Measurements from ENCODE around the gene PPP1R3F.

The PPP1R3F gene

GRCh38 chrX:49249071-49249470 is 20.5 kb upstream of the PPP1R3F start:
- H3K4me1 ChIP-seq (ENCODE audit: insufficient read depth, low read length), result no peaks in the 10 kb centered on the region
- H3K79me2 ChIP-seq (ENCODE audit: insufficient read depth, low read length), result no peaks in the 10 kb centered on the region
- DNase-seq, result no peak
- ATAC-seq (ENCODE audit: insufficient read depth, low read depth), result no peak
- no peak overlapping the region for H3K9ac ChIP-seq (ENCODE audit: low read depth, low read length)
- H2AFZ ChIP-seq (ENCODE audit: low read depth, low read length), result no peak overlapping the region
- no peaks in the 10 kb centered on the region for H4K20me1 ChIP-seq (ENCODE audit: insufficient read depth, low read length)
- no peak overlapping the region for H3K4me3 ChIP-seq (ENCODE audit: low read depth in 1 of 2, low read length in 2 of 2)
- H3K36me3 ChIP-seq (ENCODE audit: insufficient read depth, low read length), result peaks cover 24% of the 10 kb centered on the region
- no peak overlapping the region for H3K27ac ChIP-seq (ENCODE audit: low read length)
- no peaks in the 10 kb centered on the region for H3K27me3 ChIP-seq (ENCODE audit: insufficient read depth, low read length, poor library complexity)
- H3K9me3 ChIP-seq (ENCODE audit: insufficient read depth, low read length, severe bottlenecking), result no peaks in the 10 kb centered on the region
- TF ChIP-seq, protein P1, sequence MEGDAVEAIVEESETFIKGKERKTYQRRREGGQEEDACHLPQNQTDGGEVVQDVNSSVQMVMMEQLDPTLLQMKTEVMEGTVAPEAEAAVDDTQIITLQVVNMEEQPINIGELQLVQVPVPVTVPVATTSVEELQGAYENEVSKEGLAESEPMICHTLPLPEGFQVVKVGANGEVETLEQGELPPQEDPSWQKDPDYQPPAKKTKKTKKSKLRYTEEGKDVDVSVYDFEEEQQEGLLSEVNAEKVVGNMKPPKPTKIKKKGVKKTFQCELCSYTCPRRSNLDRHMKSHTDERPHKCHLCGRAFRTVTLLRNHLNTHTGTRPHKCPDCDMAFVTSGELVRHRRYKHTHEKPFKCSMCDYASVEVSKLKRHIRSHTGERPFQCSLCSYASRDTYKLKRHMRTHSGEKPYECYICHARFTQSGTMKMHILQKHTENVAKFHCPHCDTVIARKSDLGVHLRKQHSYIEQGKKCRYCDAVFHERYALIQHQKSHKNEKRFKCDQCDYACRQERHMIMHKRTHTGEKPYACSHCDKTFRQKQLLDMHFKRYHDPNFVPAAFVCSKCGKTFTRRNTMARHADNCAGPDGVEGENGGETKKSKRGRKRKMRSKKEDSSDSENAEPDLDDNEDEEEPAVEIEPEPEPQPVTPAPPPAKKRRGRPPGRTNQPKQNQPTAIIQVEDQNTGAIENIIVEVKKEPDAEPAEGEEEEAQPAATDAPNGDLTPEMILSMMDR (IDR thresholded peaks at IDR 0.05; ENCODE audit: borderline replicate concordance, extremely low read depth, low read length, poor library complexity, severe bottlenecking), result no peak
- no peak for TF ChIP-seq EZH2 (IDR thresholded peaks at IDR 0.05; ENCODE audit: borderline replicate concordance, low read depth, low read length, severe bottlenecking)
- no peak overlapping the region for H3K4me2 ChIP-seq (ENCODE audit: insufficient read depth, low read length)

- ATAC-seq (ENCODE audit: insufficient read depth, low read depth), result no peak
- H3K4me3 ChIP-seq (ENCODE audit: low read depth in 1 of 2, low read length in 2 of 2), result no peak overlapping the region
- no peaks in the 10 kb centered on the region for H3K27me3 ChIP-seq (ENCODE audit: insufficient read depth, low read length, poor library complexity)
- no peak for DNase-seq
- no peak overlapping the region for H3K27ac ChIP-seq (ENCODE audit: low read length)
- no peak overlapping the region for H2AFZ ChIP-seq (ENCODE audit: low read depth, low read length)
- H3K79me2 ChIP-seq (ENCODE audit: insufficient read depth, low read length), result no peaks in the 10 kb centered on the region
- H3K36me3 ChIP-seq (ENCODE audit: insufficient read depth, low read length), result peaks cover 24% of the 10 kb centered on the region
- H3K4me2 ChIP-seq (ENCODE audit: insufficient read depth, low read length), result no peak overlapping the region
- H3K9ac ChIP-seq (ENCODE audit: low read depth, low read length), result no peak overlapping the region
- no peaks in the 10 kb centered on the region for H4K20me1 ChIP-seq (ENCODE audit: insufficient read depth, low read length)
- no peaks in the 10 kb centered on the region for H3K9me3 ChIP-seq (ENCODE audit: insufficient read depth, low read length, severe bottlenecking)
- H3K4me1 ChIP-seq (ENCODE audit: insufficient read depth, low read length), result no peaks in the 10 kb centered on the region
- TF ChIP-seq, protein P1 (IDR thresholded peaks at IDR 0.05; ENCODE audit: borderline replicate concordance, extremely low read depth, low read length, poor library complexity, severe bottlenecking), result no peak
- TF ChIP-seq EZH2 (IDR thresholded peaks at IDR 0.05; ENCODE audit: borderline replicate concordance, low read depth, low read length, severe bottlenecking), result no peak
Measured at GRCh38 chrX:49249616-49250015, 20.0 kb upstream of the PPP1R3F start.

GRCh38 chrX:49250066-49250465 is 19.5 kb upstream of the PPP1R3F start:
- no peaks in the 10 kb centered on the region for H3K27me3 ChIP-seq (ENCODE audit: insufficient read depth, low read length, poor library complexity)
- no peak overlapping the region for H3K27ac ChIP-seq (ENCODE audit: low read length)
- no peaks in the 10 kb centered on the region for H4K20me1 ChIP-seq (ENCODE audit: insufficient read depth, low read length)
- no peaks in the 10 kb centered on the region for H3K4me1 ChIP-seq (ENCODE audit: insufficient read depth, low read length)
- no peak overlapping the region for H3K4me3 ChIP-seq (ENCODE audit: low read depth in 1 of 2, low read length in 2 of 2)
- TF ChIP-seq, protein P1 (IDR thresholded peaks at IDR 0.05; ENCODE audit: borderline replicate concordance, extremely low read depth, low read length, poor library complexity, severe bottlenecking), result no peak
- no peak for TF ChIP-seq EZH2 (IDR thresholded peaks at IDR 0.05; ENCODE audit: borderline replicate concordance, low read depth, low read length, severe bottlenecking)
- H3K9me3 ChIP-seq (ENCODE audit: insufficient read depth, low read length, severe bottlenecking), result no peaks in the 10 kb centered on the region
- no peak overlapping the region for H3K9ac ChIP-seq (ENCODE audit: low read depth, low read length)
- ATAC-seq (ENCODE audit: insufficient read depth, low read depth) (no peak), DNase-seq (no peak)
- no peak overlapping the region for H2AFZ ChIP-seq (ENCODE audit: low read depth, low read length)
- H3K79me2 ChIP-seq (ENCODE audit: insufficient read depth, low read length), result no peaks in the 10 kb centered on the region
- peaks cover 24% of the 10 kb centered on the region for H3K36me3 ChIP-seq (ENCODE audit: insufficient read depth, low read length)
- H3K4me2 ChIP-seq (ENCODE audit: insufficient read depth, low read length), result no peak overlapping the region

GRCh38 chrX:49250578-49250977 is 19.0 kb upstream of the PPP1R3F start:
- no peak overlapping the region for H3K9ac ChIP-seq (ENCODE audit: low read depth, low read length)
- no peaks in the 10 kb centered on the region for H3K9me3 ChIP-seq (ENCODE audit: insufficient read depth, low read length, severe bottlenecking)
- H3K4me3 ChIP-seq (ENCODE audit: low read depth in 1 of 2, low read length in 2 of 2), result no peak overlapping the region
- no peak overlapping the region for H2AFZ ChIP-seq (ENCODE audit: low read depth, low read length)
- DNase-seq (no peak), ATAC-seq (ENCODE audit: insufficient read depth, low read depth) (no peak)
- no peak overlapping the region for H3K4me2 ChIP-seq (ENCODE audit: insufficient read depth, low read length)
- H3K4me1 ChIP-seq (ENCODE audit: insufficient read depth, low read length), result no peaks in the 10 kb centered on the region
- H3K36me3 ChIP-seq (ENCODE audit: insufficient read depth, low read length), result peaks cover 24% of the 10 kb centered on the region
- H4K20me1 ChIP-seq (ENCODE audit: insufficient read depth, low read length), result no peaks in the 10 kb centered on the region
- H3K79me2 ChIP-seq (ENCODE audit: insufficient read depth, low read length), result no peaks in the 10 kb centered on the region
- no peaks in the 10 kb centered on the region for H3K27me3 ChIP-seq (ENCODE audit: insufficient read depth, low read length, poor library complexity)
- no peak for TF ChIP-seq EZH2 (IDR thresholded peaks at IDR 0.05; ENCODE audit: borderline replicate concordance, low read depth, low read length, severe bottlenecking)
- TF ChIP-seq, protein P1 (IDR thresholded peaks at IDR 0.05; ENCODE audit: borderline replicate concordance, extremely low read depth, low read length, poor library complexity, severe bottlenecking), result no peak
- H3K27ac ChIP-seq (ENCODE audit: low read length), result no peak overlapping the region
